ENCODE results near the gene CUL9.
A peak's percentile ranks its signal among the peaks of the same experiment; 100 is the strongest.

The CUL9 gene

DNA sequence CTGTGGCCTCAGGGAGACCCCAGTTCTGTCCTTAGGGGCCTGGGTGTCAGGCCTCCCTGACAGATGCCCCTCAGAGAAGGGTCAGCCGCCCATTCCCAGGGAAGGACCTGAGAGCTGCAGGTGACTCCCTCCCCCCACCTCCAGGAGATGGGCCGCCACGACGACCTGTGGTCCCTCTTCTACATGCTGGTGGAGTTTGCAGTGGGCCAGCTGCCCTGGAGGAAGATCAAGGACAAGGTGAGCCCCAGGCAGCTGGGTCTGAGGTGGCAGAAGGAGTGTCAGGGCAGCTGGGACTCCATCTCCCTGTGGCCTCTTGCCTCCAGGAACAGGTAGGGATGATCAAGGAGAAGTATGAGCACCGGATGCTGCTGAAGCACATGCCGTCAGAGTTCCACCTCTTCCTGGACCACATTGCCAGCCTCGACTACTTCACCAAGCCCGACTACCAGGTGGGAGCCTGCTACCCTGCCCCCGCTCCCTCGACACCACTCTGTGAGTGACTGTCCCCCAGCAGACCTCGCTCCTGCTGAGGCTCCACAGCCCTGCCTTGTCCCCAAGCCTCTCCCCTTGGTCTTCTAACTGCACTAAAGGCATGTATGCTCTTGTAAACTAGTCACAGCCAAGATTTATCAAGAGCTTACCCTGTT lies 73.5 kb downstream of the CUL9 start:
- no peak for DNase-seq

DNA sequence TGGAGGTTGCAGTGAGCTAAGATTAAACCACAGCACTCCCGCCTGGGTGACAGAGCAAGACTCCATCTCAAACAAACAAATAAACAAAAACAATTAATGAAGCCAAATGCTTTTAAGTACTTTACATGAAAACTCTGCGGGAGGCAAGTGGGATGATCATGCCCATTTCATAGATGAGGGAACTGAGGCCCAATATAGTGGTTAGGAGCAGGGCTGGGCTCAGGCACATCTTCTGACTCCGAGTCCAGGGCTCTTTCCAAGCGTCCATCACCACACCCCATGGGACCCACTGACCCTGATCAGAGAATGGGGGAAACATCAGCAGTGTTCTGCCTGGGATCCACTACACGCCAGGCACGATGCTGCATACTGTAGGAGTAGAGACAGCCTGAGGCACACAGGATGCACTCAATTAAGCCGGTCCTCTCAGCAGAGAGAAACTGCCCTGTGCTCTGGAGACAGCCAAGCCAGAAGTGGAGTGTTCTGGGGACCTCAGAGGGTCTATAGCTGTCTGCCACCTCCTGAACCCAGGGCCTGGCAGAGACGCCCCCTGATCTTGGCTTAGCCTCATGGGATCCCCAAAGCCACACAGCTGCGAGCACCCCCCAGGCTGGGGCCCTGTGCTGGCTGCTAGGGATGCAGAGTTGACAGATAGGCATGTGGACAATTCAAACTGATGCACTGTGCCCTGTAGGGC lies 74.8 kb downstream of the CUL9 start:
- no peak for DNase-seq

DNA sequence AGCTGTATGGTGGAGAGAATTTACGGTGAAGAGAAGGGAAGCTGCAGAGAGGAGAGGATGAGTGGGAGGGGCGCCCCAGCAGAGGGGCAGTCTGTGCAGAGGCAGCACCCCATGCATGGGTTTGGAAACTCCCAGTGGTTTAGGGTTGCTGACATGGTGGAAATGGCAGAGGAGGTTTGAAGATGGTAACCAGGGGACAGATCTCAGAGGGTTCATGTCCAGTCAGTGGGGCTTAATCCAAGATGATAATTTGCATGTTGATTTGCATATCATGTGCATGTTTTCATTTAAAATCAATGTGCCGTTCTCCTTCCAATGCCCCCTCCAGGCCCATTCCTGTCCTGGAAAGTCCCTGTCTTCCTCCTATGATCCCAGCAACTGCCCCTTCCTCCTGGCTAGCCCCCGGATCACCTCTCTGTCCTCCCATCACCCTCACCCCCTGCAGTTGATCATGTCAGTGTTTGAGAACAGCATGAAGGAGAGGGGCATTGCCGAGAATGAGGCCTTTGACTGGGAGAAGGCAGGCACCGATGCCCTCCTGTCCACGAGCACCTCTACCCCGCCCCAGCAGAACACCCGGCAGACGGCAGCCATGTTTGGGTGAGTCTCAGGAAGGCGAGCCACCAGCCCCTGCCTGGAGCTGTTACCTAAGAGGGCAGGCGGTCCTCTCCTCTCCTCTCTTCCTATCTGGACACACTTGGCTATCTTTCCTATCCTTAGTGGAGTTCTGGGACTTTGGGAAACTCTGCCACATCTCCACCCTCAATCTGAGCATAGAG lies 75.6 kb downstream of the CUL9 start:
- DNase-seq: no peak

GRCh38 chr6:43258180-43258579 lies 76.2 kb downstream of the CUL9 start:
- DNase-seq: no peak

DNA sequence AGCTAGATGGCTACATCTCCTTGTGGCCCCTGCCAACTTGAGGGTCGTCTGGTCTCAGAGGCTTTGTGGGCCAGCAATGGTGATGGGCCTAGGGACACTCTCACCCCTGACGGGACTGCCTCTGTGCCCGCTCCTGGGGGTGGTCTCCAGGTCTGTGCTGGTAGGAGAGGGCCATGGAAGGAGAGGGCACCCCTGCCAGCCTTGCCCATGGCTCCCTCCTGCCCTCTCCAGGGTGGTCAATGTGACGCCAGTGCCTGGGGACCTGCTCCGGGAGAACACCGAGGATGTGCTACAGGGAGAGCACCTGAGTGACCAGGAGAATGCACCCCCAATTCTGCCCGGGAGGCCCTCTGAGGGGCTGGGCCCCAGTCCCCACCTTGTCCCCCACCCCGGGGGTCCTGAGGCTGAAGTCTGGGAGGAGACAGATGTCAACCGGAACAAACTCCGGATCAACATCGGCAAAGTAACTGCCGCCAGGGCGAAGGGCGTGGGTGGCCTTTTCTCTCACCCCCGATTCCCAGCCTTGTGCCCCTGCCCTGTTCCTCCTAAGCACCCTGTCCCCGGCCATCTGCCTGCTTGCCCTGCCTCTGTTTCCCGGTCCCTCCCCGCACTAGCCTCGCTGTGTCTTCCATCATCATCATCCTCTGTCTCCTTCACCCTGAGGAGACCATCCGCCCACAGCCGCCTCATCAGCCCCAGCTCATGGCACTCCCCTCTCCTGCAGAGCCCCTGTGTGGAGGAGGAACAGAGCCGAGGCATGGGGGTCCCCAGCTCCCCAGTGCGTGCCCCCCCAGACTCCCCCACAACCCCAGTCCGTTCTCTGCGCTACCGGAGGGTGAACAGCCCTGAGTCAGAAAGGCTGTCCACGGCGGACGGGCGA lies 77.1 kb downstream of the CUL9 start:
- DNase-seq: no peak

DNA sequence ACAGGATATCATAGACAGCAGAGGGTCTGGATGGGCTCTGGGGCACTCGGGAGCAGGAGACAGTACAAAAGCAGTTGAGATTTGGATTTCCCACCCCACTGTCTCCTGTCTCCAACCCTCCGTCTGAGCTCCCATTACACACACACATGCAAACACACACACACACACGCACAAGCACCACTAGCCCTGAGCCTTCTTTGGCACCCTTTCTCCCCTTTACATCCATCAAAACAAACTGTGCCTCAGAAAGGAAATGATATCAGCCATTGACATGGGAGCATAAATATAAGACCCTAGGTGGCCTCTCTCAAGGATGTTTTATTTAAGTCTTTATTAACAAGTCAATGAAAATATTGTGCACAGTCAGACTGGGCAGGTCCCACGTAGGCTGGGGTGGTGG lies 78.8 kb downstream of the CUL9 start:
- DNase-seq: no peak

GRCh38 chr6:43261198-43261597 lies 79.2 kb downstream of the CUL9 start:
- DNase-seq: no peak

DNA sequence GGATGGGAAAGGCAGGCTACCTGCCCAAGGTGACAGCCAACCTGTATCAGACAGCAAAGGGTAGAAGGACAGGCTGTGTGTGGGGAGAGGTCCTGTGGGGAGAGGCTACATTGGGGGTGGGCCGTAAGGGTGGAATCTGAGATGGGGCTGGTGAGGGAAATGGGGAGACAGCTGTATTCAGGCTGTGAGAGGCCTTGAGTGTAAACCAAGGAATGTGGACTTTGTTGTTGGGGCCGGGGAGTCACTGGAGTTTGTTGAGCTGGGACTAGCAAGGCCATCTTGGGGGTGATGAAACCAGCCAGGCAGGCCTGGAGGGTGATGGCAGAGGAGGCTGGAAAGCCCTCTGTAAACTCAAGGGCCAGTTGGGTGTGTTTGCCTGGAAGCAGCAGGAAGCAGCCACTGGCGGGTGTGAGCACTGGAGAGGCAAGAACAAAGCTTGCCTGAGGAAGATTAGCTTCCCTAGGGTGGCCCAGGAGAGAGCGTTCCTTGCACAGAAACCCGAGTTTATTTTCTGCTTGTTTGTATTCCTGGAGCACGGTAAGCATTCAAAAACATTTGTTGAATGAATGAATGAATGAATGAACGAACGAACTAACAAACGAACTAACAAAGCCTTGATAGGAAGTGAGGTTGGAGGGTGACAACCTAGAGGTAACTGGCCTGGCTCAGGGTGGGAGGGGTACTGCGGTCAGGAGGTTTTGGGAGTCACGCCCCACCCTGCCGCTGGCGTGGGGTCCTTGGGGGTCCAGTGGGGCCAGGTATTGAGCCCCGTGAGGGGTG lies 80.2 kb downstream of the CUL9 start:
- no peak for DNase-seq

- no peak for DNase-seq
Measured at GRCh38 chr6:43262780-43263313, 80.9 kb downstream of the CUL9 start.

- DNase-seq: no peak
Measured at GRCh38 chr6:43263314-43264178, 81.5 kb downstream of the CUL9 start.

- DNase-seq: no peak
Measured at GRCh38 chr6:43264599-43265145, 82.7 kb downstream of the CUL9 start.

- no peak for DNase-seq
Measured at GRCh38 chr6:43265564-43265963, 83.6 kb downstream of the CUL9 start.

DNA sequence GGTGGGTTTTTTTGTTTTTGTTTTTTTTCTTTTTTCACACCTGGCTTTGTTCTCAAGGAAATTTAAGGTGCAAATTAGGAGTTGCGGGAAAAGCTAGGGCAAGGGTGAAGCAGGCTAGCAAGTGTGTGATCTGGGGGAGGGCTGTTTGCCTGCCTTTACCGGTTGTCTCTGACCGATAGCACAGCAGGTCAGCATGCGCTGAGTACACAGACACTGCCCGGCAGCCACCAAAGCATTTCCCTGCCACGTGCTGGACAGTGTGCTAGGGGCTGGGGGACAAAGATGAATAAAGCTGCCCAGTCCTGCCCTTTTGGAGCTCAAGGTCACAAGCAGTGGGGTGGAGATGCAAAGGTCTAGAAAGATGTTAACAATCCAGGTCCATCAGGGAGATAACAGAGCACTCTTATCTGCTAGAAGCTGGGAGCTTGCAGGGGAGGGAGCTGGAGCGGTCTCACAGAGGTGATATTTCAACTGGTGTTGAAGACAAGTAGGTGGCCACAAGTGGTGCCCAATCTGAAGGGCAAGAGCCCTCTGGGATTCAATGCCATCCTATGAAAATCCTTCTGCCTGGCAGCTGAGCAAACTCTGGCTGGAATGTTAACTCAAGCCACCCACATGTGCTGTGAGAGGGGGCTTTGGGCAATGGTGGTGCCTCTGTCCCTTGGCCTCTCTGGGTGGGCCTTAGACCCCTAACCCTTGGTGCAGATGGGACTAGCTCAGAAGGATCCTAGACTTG lies 85.8 kb downstream of the CUL9 start:
- DNase-seq: no peak

DNA sequence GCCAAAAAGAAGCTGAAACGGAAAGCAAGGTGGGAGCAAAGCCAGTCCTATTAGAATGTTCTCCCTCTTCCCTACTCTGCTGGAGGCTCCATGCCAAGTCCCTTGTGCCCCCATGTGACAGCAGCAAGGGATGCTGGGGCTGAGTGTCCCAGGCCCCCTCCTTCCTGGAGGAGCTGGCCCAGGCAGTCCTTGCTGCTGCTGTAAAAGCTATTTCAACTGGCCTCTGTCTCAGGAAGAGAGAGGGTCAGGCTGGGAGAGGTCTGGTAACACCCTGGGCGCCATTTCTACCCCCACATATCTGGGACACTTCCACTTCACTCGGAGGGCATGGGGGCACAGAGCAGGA lies 86.3 kb downstream of the CUL9 start:
- DNase-seq: no peak

DNA sequence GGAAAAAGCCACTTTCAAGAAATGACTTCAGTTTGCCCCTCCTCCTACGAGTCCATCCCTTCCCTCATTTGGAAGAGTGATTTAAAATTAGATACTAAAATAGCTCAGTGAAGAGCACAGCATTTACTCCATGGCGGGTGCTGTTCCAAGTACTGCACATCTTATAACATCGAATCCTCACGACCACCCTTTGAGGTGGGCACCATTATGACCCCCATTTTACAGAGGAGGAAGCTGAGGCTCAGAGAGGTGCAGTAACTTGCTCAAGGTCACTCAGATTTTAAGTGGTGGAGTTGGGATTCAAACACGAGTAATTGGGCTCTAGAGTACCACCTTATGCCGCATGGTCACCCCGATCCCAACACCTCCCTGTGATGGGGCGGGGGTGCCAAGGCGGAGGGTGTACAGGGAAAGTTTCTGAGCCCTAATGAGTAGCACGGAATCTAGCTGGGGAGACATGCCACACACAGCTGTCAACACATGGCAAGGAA lies 86.8 kb downstream of the CUL9 start:
- DNase-seq: no peak

GRCh38 chr6:43269273-43270007 lies 87.4 kb downstream of the CUL9 start:
- peak; percentile 70 for DNase-seq

DNA sequence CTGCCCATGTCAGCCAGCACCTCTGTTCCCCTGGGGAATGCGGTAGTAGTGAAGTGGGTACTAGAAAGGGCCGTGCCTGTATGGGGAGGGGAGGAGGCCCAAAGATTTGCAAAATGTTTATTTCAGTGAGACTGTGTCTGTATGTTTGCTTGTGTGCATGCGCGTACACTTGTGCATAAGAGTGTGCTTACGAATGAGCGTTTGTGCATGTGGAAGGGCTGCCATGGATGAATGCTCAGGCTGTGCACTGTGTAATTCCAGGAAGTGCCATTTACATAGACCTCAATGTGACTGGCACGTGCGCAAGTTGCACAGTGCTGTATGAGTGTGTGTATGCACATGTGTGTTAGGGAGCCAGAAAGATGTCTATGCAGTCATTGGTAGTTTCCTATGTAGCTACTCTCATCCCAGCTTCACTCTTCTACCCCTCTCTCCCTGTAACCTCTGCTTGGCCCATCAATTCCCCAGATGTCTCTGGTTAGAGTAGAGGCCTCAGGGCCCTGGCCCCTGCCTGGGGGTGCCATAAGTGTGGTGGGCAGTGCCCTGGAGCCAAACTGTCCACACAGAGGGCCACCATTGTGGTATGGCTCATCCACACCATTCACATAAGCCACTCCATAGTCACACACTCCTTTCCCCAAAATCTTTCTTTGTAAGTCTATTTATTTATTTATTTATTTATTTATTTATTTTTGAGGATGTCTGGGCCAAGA lies 89.3 kb downstream of the CUL9 start:
- DNase-seq: no peak

GRCh38 chr6:43271944-43272343 lies 89.9 kb downstream of the CUL9 start:
- no peak for DNase-seq

All from right kidney (tissue), 1 donor.